Body of pancreas (tissue), 4 donors: ENCODE data around the gene CXXC5. TPM values are rescaled to one million over a fixed set of nuclear protein-coding genes. Genes with fewer than 3 reads are reported as not detected.
A peak's percentile ranks its signal among the peaks of the same experiment; 100 is the strongest.

Source experiments
- ATAC-seq: fragments of 150-250 bp; one replicate; pipeline ENCODE4 v1.9.1; 2016
- DNase-seq, 4 donors: peaks; one replicate each; pipeline ENCODE4 v3.0.0-alpha.2; 2019
- H3K27ac ChIP-seq, 4 donors: fragments of 200-600 bp; sonication (generic); 1 replicate in 3 of 4; 2 replicates in 1 of 4; pipeline versions ENCODE4 v1.5.1 to v1.6.1; 2016 to 2019; ENCODE audit warnings: mild to moderate bottlenecking in 1 of 4, mixed read lengths in 1 of 4, moderate library complexity in 1 of 4
- H3K27me3 ChIP-seq, 2 donors: fragments of 200-600 bp; sonication (generic); one replicate each; pipeline ENCODE4 v1.6.0; 2016; ENCODE audit warnings: mild to moderate bottlenecking in 1 of 2
- H3K36me3 ChIP-seq, 2 donors: fragments of 200-600 bp; sonication (generic); replicated peaks in 1 of 2; 2 replicates each; pipeline ENCODE4 v1.5.1; 2016; ENCODE audit warnings: low read depth in 2 of 2; ENCODE audit not compliant: insufficient read depth in 1 of 2
- H3K4me1 ChIP-seq: fragments of 200-600 bp; sonication (generic); one replicate; pipeline ENCODE4 v1.6.0; 2016
- H3K4me3 ChIP-seq, 2 donors: fragments of 200-600 bp; sonication (generic); 1 replicate in 1 of 2; 2 replicates in 1 of 2; pipeline ENCODE4 v1.5.1; 2016 to 2019
- H3K9me3 ChIP-seq, 3 donors: fragments of 200-600 bp; sonication (generic); 1 replicate in 2 of 3; 2 replicates in 1 of 3; pipeline ENCODE4 v1.5.1; 2016
- CTCF ChIP-seq, 7 experiments: fragments of 450-650 bp in 4 of 7; fragments of 200-600 bp in 3 of 7; sonication (generic) in 3 of 7; IDR thresholded peaks; one replicate each; pipeline ENCODE4 v1.5.1; 2016 to 2019; ENCODE audit warnings: antibody characterized with exemption in 7 of 7
- POLR2A ChIP-seq, 3 donors: fragments of 450-650 bp; IDR thresholded peaks; one replicate each; pipeline ENCODE4 v1.6.1; 2016; ENCODE audit warnings: antibody characterized with exemption in 3 of 3, mild to moderate bottlenecking in 2 of 3
- WGBS, 2 donors: methylation state at CpG; one replicate each; pipeline ENCODE4 v1.1.5; 2017; 5-methylcytosine and 5-hydroxymethylcytosine counted together
- intact Hi-C: fragments of 100-400 bp; cut with DNase I; formaldehyde crosslinking; loops from one replicate; pipeline ENCODE4 v1.15.1; 2023
- total RNA-seq, 2 donors: library from RNA; depleted of rRNA; stranded (reverse); fragments of >200 nt; gene quantifications; one replicate each; pipeline ENCODE4 v1.1.0, GENCODE V29; 2016

The CXXC5 gene
- total RNA-seq, 2 donors from 2014 or later = 86.6 to 87.7 TPM

- ATAC-seq (no peak), DNase-seq (no peak)
- H3K36me3 ChIP-seq = peaks cover 8 to 16% of the 10 kb centered on the region in 2 donors
- H3K27me3 ChIP-seq = no peaks in the 10 kb centered on the region
- intact Hi-C loops = loop anchor here (10.0 kb wide), 1 partner anchor 47 kb away; no protein-coding TSS in a partner anchor
- H3K4me1 ChIP-seq = peaks cover 59% of the 10 kb centered on the region
- WGBS, 2 donors = 79 to 82% methylated on average over 24 to 28 of the region's 29 CpGs
- H3K4me3 ChIP-seq = no peak overlapping the region
- H3K27ac ChIP-seq = no peak overlapping the region
- no peaks in the 10 kb centered on the region for H3K9me3 ChIP-seq
- TF ChIP-seq POLR2A (IDR thresholded peaks at IDR 0.05) (no peak), CTCF (IDR thresholded peaks at IDR 0.05) (no peak)
Observed at GRCh38 chr5:139682016-139682975, 34.1 kb downstream of the CXXC5 start.

- Histone ChIP-seq H3K4me1 (peaks cover 59% of the 10 kb centered on the region), H3K4me3 (no peak overlapping the region), H3K9me3 (no peaks in the 10 kb centered on the region), H3K27ac (peak overlapping the region in 3 of 4 donors; percentile 78 to 84 (median 81)), H3K27me3 (no peaks in the 10 kb centered on the region), H3K36me3 (peaks cover 8 to 16% of the 10 kb centered on the region in 2 donors)
- intact Hi-C loops = loop anchor here (10.0 kb wide), 1 partner anchor 49 kb away; no protein-coding TSS in a partner anchor
- DNase-seq (no peak), ATAC-seq (no peak)
- WGBS, 2 donors = 59 to 63% methylated on average over 20 of the region's 20 CpGs
- no peak for TF ChIP-seq CTCF (IDR thresholded peaks at IDR 0.05)
- TF ChIP-seq POLR2A (IDR thresholded peaks at IDR 0.05) = no peak
Observed at GRCh38 chr5:139683295-139684271, 35.4 kb downstream of the CXXC5 start.

- H3K27ac ChIP-seq = peak overlapping the region; percentile 78 to 86 (median 82)
- peaks cover 60% of the 10 kb centered on the region for H3K4me1 ChIP-seq
- intact Hi-C loops = loop anchor here (10.0 kb wide), 1 partner anchor 50 kb away; no protein-coding TSS in a partner anchor
- ATAC-seq (no peak), DNase-seq (no peak)
- TF ChIP-seq POLR2A (IDR thresholded peaks at IDR 0.05) (no peak), CTCF (IDR thresholded peaks at IDR 0.05) (no peak)
- WGBS, 2 donors = 47 to 60% methylated on average over 1 to 6 of the region's 7 CpGs
- no peak overlapping the region for H3K4me3 ChIP-seq
- no peaks in the 10 kb centered on the region for H3K9me3 ChIP-seq
- no peaks in the 10 kb centered on the region for H3K27me3 ChIP-seq
- H3K36me3 ChIP-seq = peaks cover 8 to 16% of the 10 kb centered on the region in 2 donors
Observed at GRCh38 chr5:139684350-139684880, 36.3 kb downstream of the CXXC5 start.

- peak; percentile 83 to 94 (median 90) for DNase-seq
- H3K4me3 ChIP-seq = no peak overlapping the region
Observed at GRCh38 chr5:139684881-139685749, 37.0 kb downstream of the CXXC5 start.

More at GRCh38 chr5:139684881-139685749, 37.0 kb downstream of the CXXC5 start:
- intact Hi-C loops = loop anchor here (10.0 kb wide), 1 partner anchor 50 kb away; no protein-coding TSS in a partner anchor
- no peaks in the 10 kb centered on the region for H3K27me3 ChIP-seq
- H3K4me1 ChIP-seq = peaks cover 67% of the 10 kb centered on the region
- peak in 6 of 7 experiments; percentile 16 to 59 (median 42) for TF ChIP-seq CTCF (IDR thresholded peaks at IDR 0.05)
- TF ChIP-seq POLR2A (IDR thresholded peaks at IDR 0.05) = peak in 1 of 3 donors; percentile 6
- 25% methylated on average over 8 to 19 of the region's 19 CpGs for WGBS, 2 donors
- peak overlapping the region; percentile 78 to 86 (median 82) for H3K27ac ChIP-seq
- peaks cover 8 to 16% of the 10 kb centered on the region in 2 donors for H3K36me3 ChIP-seq
- H3K9me3 ChIP-seq = no peaks in the 10 kb centered on the region
- peak; percentile 67 for ATAC-seq
